ENCODE results near the gene SPDYA. TPM values are rescaled to one million over a fixed set of nuclear protein-coding genes. Genes with fewer than 3 reads are reported as not detected.

The SPDYA gene
- total RNA-seq, 1 donor from 2014 or later = 1.4 TPM

DNA sequence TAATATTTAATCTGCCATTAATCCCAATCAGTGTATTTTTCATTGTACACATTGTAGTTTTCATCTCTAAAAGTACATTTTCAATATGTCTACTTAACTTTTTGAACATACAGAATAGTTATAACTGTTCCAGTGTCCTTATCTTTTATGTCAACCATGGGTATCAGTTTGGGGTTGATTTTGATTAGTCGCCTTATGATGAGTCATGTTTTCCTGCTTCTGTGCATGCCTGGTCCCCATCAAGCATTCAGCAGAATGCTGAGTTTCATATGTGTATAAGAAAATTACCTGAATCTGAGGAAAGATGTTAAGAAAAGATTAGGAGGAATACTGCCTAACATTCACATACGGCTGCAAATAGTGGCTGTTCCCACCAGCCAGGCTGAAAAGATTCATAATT is 17.7 kb downstream of the SPDYA start:
- DNase-seq = no peak

DNA sequence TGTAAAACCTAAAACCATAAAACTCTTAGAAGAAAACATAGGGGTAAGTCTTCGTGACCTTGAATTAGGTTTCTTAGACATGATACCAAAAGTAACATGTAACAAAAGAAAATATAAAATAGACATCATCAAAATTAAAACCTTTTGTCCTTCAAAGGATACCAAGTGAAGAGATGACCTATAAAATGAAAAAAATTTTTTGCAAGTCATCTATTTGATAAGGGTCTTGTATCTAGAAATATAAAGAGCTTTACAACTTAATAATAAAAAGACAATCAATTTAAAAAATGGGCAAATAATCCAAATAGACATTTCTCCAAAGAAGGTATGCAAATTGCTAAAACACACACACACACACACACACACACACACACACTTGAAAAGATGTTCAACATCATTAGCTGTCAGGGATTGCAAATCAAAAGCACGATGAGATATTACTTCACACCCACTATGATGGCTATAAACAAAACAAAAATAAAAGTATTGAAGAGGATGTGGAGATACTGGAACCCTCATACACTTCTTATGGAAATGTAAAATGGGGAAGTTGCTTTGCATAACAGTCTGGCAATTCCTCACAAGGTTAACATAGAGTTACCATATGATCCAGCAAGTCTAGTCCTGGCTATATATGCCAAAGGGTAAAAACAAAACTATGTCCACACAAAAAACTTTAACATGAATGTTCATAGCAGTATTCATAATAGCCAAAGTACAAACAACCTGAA is 23.3 kb downstream of the SPDYA start:
- no peak for DNase-seq

DNA sequence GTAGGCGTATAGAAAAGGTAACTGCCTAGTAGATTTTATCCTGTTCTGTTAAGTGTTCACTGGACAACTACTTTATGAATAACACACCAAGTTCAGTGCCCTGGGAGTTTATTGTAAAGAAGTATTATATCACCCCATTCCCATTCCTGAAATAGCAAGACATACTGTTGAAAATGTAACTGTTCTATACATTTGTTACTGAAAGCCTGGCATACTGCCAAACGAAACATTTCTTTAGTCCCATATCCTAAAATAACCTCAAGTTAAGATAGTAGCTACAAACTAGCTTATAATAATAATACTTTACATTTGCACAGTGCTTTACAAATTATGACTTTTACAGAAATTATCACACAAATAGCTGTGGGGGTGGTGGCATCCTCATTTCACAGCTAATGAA is 25.1 kb downstream of the SPDYA start:
- no peak for DNase-seq

- DNase-seq = no peak
These were observed 28.3 kb downstream of the SPDYA start for GRCh38 chr2:28838971-28839370.

- no peak for DNase-seq
These were observed 31.4 kb downstream of the SPDYA start for GRCh38 chr2:28842042-28842441.

- DNase-seq = no peak
These were observed 44.6 kb downstream of the SPDYA start for GRCh38 chr2:28855193-28855592.

- no peak for DNase-seq
These were observed 45.3 kb downstream of the SPDYA start for GRCh38 chr2:28855977-28856376.

DNA sequence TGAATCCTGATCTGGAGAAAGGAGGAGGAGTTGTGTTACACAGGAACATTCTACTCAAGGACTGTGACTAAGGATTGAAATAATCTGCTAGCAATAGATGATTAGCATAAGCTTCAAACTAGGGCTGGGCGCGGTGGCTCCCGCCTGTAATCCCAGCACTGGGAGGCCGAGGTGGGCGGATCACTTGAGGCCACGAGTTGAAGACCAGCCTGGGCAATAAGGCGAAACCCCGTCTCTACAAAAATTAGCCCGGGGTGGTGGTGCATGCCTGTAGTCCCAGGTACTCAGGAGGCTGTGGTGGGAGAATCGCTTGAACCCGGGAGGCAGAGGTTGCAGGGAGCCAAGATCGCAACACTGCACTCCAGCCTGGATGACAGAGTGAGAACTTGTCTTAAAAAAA is 58.0 kb downstream of the SPDYA start:
- DNase-seq = no peak

GRCh38 chr2:28869494-28870145 is 59.0 kb downstream of the SPDYA start:
- DNase-seq = no peak

GRCh38 chr2:28870146-28870891 is 59.7 kb downstream of the SPDYA start, which contains the start of gene TRMT61B:
TSS of gene TRMT61B (minus strand) at chr2:28870309. CDS start at chr2:28870277, 32 bp downstream.
- peak; percentile 94 for DNase-seq

- DNase-seq = no peak
These were observed 61.0 kb downstream of the SPDYA start for GRCh38 chr2:28871620-28872019.

DNA sequence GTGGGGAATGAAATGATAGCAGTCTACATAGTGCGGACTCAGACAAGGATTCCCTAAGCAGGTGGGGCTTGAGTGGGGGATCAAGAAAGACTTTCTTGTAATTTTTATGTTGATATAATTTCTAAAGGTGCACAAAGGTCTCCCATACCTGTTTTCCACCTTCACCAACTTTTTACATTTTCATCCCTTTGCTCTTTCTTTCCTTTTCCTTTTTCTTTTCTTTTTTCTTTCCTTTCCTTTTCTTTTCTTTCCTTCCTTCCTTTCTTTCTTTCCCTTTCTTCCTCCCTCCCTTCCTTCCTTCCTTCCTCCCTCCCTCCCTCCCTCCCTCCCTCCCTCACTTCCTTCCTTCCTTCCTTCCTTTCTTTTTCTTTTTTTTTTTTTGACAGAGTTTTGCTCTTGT is 69.6 kb downstream of the SPDYA start:
- no peak for DNase-seq

- no peak for DNase-seq
These were observed 82.9 kb downstream of the SPDYA start for GRCh38 chr2:28893488-28893887.

DNA sequence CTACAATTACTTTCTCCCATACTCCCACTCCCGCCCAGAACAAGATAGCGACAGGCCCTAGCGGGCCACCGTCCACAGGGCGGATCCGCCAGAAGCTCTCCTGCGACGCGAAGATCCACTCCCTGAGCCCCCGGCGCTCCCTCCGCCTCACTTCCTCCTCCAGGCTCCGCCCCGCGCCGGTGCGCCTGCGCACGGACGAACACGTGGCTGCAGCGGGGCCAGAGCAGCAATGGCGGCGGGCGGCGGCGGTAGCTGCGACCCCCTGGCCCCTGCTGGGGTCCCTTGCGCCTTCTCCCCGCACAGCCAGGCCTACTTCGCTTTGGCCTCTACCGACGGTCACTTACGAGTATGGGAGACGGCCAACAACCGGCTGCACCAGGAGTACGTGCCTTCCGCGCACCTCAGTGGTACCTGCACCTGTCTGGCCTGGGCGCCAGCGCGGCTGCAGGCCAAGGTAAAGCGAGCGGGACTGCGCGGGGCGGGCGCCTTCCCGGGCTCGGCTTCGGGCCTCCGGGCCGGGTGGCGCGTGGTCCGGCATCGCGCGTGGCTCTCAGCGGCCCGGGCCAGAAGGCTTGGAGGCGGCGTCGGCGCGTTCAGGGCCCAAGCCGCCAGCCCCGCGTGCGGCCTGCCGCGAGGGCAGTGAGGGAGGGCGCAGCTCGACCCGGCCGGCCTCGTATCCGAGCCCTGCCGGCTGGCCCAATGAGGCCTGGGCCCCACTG is 84.0 kb downstream of the SPDYA start, which contains the start of gene WDR43:
TSS of gene WDR43 (plus strand) at position 198 of the 719 bp plus-strand sequence. CDS start at position 230, 32 bp downstream.
- peak; percentile 95 for DNase-seq

DNA sequence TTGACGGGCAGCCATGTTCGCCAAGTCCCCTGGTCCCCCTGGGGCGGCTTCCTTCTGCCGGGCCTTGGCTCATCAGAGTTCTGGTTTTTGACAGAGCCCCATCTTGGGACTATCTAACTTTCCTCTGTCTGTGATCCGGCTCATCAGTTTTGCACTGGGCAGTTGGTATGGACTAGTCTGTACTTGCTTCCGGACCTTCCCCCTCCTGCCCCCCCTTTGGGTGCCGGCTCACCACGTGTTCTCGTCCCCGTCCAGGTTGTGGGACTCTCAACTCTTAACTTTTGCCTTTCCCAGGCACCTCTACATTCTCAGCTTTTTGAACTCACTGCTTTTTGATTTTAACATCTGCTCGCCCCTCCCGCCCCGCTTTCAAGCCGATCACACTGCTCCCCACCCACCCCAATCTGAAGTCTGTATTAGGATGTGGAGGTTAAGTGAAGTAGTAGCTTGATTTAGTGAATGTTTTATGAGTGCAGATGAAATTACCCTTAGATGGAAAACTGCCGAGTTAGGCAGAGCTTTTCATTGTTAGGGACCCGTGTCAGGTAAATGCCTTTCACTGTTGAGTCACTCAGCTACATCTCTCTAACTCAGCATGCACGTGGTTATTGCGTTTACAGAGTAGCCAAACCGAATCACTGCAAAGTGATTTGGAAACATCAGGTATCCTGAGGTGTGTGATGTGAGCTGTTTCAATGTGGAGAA is 84.7 kb downstream of the SPDYA start:
- DNase-seq = no peak

GRCh38 chr2:28896906-28897305 is 86.3 kb downstream of the SPDYA start:
- DNase-seq = no peak

DNA sequence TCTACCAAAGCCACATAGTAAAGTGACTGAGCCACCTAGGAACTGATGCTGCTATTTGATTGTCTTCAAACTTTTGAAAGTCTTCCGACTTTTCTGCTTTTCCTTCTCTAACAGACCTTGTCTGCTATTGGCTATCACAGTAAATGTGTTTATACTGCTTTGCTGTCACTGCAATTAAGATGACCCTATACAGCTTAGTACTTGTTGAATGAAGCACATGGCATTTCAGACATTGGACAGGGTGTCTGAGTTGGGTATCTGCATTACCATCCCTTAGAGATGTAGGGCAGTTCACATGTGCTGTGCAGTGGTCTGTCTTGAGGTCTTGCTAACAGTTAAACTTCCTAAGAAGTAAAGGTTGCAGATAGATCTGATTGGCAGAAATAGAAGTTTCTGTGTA is 87.4 kb downstream of the SPDYA start:
- DNase-seq = no peak

Measured in occipital lobe (tissue), 2 donors.